ENCODE data around the gene TIMD4. TPM values are rescaled to one million over a fixed set of nuclear protein-coding genes. Genes with fewer than 3 reads are reported as not detected.

The TIMD4 gene
- total RNA-seq, 4 donors from 2014 or later: 2.2 to 3.6 (median 2.6) TPM; not detected in 1

DNA sequence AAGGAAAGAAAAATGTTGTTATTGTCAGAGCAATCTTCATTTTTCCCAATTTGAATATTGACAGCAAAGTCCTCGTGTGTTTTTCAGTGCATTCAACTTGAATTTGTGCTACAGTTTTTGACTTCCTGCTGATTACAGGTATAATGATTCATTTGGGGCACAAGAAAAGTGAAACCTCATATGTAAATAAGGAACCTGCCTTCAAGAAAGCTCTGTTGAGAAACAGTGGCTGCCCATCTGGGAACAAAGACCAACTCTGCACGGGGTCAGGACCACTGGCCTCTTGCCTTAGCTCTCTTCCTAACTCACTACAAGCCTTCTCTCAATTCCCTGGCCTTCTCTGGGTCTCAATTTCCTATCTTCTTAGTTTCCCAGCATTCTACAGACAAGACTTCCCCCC lies 21.0 kb downstream of the TIMD4 start:
- TF ChIP-seq, protein P1, sequence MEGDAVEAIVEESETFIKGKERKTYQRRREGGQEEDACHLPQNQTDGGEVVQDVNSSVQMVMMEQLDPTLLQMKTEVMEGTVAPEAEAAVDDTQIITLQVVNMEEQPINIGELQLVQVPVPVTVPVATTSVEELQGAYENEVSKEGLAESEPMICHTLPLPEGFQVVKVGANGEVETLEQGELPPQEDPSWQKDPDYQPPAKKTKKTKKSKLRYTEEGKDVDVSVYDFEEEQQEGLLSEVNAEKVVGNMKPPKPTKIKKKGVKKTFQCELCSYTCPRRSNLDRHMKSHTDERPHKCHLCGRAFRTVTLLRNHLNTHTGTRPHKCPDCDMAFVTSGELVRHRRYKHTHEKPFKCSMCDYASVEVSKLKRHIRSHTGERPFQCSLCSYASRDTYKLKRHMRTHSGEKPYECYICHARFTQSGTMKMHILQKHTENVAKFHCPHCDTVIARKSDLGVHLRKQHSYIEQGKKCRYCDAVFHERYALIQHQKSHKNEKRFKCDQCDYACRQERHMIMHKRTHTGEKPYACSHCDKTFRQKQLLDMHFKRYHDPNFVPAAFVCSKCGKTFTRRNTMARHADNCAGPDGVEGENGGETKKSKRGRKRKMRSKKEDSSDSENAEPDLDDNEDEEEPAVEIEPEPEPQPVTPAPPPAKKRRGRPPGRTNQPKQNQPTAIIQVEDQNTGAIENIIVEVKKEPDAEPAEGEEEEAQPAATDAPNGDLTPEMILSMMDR (IDR thresholded peaks at IDR 0.05; ENCODE audit: low read depth): no peak

DNA sequence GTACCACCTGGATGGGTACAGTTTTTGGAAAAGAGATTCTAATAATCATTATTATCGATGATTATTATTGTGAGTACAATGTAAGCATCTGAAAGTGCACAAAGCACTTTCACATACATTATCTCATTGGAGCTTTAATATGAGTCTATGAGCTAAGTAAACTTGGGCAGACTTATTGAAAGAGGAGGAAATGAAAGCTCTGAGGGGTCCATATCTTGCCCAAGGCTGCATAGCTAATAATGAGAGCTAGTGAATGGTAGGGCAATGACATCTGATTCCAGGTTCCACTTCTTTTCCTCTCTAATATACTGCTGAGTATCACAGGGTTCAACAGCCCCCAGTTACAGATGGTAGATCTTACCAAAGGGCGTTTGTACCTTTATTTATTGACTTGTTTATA lies 26.1 kb downstream of the TIMD4 start:
- TF ChIP-seq, protein P1 (IDR thresholded peaks at IDR 0.05; ENCODE audit: low read depth): no peak

DNA sequence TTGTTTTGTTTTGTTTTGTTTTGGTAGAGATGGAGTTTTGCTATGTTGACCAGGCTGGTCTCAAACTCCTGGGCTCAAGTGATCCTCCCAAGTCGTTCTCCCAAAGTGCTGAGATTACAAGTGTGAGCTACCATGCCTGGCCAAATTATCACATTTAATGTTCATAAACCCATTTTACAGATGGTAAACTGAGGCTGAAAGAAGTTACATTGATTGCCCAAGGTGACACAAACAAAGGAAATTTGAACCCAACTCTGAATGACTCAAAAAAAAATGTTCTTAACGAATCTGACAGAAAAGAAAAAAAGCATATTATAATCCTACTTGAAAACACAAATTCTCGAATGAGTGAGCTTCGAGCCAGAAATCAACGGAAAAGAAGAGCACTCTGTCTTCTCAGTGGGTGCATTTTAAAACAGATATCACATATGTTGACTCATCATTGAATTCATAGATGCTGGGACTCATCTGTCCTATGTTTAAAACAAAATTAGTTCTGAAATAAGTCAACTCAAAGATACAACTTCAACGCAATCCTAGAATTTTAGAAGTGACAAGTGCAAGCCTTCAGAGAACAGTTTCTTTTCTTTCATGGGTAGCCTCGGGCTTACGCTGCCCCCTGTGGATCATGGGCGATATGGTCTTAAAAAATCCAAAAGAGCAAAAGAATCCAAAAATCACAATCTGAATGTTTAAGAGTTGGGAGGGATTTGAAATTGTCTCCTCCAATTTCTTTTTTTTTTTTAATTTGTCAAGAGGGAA lies 28.4 kb downstream of the TIMD4 start:
- TF ChIP-seq, protein P1 (IDR thresholded peaks at IDR 0.05; ENCODE audit: low read depth): no peak

DNA sequence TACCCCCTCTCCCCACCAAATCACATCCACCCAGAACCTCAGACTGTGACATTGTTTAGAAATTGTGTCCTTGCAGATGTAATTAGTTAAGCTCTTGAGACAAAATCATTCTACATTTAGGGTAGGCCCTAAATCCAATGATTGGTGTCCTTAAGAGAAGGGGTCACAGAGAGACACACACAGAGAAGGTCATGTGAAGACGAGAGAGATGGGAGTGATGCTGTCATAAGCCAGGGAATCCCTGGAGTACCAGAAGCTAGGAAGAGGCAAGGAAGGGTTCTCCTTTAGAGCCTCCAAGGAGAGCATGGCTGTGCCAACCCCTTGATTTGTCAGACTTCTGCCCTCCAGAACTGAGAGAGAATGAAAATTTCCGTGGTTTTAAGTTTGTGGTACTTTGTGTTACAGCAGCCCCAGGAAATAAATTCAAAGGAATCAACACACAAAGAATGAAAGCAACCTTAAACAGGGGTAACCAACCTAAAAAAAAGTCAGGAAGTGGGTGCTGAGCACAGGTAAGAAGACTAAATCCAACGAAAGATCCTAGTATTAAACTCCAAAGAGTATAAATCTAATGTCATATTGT lies 33.6 kb downstream of the TIMD4 start:
- TF ChIP-seq, protein P1 (IDR thresholded peaks at IDR 0.05; ENCODE audit: low read depth): no peak

DNA sequence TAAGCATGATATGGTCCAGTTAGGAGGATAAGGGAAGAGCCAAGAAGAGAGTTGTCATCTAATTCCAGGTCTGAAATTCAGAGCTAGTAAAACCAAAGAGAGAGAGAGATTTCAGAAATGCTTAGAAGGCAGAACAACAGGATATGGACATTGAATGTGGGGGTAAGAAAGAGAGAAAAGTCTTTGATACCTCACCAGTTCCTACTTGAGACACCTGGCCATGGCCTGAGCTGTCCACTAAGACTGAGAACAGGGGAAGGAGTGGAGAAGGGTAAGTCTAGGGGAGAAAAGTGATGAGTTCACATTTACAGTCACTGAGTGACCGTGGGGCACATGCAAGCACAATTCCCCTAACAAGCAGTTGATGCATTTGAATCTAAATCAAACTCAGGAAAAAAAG lies 35.5 kb downstream of the TIMD4 start:
- TF ChIP-seq, protein P1 (IDR thresholded peaks at IDR 0.05; ENCODE audit: low read depth): no peak

DNA sequence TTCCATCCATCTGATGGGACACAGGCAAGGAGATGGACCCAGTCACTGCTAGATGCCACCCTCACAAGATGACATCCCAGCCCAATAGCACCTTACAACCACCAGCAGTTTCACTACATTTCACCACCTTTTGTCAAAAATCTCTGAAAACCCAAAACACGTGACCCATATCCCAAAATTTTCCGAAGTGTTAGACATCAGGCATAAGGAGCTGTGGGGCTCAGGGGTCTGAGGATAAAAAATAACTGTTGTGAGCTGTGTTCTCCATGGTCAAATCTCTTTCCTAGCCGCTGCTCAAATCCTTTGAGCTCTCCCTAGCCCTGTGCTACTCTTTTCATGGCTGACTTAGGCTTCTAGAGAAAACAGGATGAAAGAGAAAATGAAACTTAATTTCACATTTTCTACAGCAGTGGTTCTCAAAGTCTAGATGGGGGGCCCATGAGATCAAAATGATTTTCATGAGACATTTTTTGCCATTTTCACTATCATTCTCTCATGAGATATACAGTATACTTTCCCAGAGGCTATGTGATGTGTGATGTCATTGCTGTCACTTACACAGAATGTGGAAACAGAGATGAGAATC lies 40.7 kb downstream of the TIMD4 start:
- TF ChIP-seq, protein P1 (IDR thresholded peaks at IDR 0.05; ENCODE audit: low read depth): no peak

DNA sequence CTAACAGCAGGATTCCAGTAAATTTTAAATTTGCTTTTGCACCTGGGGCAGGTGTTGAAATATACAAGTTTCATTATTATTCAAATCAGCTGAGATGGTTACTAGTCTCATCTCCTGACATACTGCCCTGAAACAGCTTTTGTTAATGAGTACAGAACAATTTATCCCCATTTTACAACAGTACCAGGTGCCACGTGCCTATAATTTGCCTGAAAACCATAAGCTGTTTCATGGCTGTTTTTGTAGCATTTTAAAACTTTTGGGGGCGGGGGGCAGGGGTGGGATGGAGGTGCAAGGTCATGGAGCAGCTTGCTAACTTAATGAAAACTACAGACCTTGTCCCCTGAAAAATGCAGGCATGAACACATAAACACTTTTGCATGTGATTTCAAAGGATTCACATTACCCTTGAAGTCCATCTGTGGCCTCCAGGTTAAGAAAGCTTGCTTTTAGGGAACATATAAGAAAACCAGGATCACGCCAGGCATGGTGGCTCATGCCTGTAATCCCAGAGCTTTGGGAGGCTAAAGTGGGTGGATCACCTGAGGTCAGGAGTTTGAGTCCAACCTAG lies 42.1 kb downstream of the TIMD4 start:
- TF ChIP-seq, protein P1 (IDR thresholded peaks at IDR 0.05; ENCODE audit: low read depth): no peak
